ENCODE measurements around the gene TUBB2A.
"Not testable (repeated sequence)": the region's sequence is repeated elsewhere in the genome, so short reads cannot be mapped to it uniquely, and the experiment has no call there.

TUBB2A gene

DNA sequence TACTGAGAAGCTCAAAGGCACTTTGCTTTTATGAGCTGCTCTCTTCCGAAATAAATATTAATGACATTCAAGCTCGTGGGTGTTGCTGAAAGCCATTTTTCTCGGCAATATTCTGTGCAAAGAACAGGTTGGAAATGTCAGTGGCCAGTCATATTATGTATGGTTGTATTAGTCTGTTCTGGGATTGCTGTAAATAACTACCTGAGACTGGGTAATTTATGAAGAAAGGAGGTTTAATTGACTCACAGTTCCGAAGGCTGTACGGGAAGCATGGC is 38.0 kb upstream of the TUBB2A start:
- no peak for TF ChIP-seq CTCF (IDR thresholded peaks at IDR 0.05; ENCODE audit: low read depth, low read length)
- Histone ChIP-seq H3K9me3 (no peaks in the 10 kb centered on the region), H3K27me3 (no peaks in the 10 kb centered on the region), H3K4me1 (no peaks in the 10 kb centered on the region), H3K36me3 (peaks cover 6% of the 10 kb centered on the region), H3K4me3 (ENCODE audit: low read depth, low read length) (peak overlapping the region; percentile 62)
- DNase-seq = no peak

DNA sequence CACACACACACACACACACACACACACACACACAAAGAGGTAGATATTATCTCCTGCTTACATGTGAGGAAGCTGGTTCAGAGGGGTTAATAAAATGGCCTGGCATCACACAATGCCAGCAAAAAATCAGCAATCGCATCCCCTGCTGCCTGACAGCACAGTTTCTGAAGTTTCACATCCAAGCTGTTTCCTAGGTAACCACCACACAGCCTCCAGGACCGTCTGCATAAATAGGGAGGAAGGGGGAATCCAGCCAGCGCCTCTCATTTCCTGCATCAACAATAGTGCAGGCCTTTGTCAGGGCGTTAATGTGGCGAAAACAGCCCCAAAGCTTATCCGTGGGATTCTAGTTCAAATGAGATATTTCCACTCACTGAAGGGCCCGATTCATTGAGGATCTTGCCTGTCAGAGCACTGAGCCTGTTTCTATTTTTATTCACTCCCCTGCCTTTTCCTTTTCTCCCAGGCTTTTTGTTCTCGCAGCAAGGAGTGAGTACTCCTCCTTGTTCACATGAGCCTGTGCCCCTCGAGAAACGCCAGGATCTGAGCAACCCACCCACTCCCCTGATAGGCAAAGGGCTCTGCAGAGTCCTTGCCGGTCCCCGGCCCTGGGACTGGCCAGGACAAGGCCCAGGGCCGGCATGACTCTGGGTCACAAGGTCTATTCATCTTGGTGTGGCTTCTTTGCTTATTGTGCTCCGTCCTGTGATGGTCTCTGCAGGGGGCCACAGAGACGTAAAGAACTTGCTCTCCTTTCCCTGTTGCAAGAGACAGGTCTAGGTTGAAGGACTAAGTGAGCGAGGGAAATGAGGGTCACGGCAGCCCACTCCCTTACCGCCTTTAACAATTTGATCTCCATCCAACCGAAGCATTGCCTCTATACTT is 37.4 kb upstream of the TUBB2A start:
- Histone ChIP-seq H3K9me3 (no peaks in the 10 kb centered on the region), H3K4me3 (ENCODE audit: low read depth, low read length) (peak overlapping the region; percentile 62), H3K4me1 (no peaks in the 10 kb centered on the region), H3K27me3 (no peaks in the 10 kb centered on the region), H3K36me3 (peaks cover 12% of the 10 kb centered on the region)
- no peak for TF ChIP-seq CTCF (IDR thresholded peaks at IDR 0.05; ENCODE audit: low read depth, low read length)
- peak; percentile 45 for DNase-seq

- Histone ChIP-seq H3K36me3 (peaks cover 17% of the 10 kb centered on the region), H3K9me3 (no peaks in the 10 kb centered on the region), H3K4me1 (no peaks in the 10 kb centered on the region), H3K4me3 (ENCODE audit: low read depth, low read length) (no peak overlapping the region), H3K27me3 (no peaks in the 10 kb centered on the region)
- no peak for TF ChIP-seq CTCF (IDR thresholded peaks at IDR 0.05; ENCODE audit: low read depth, low read length)
- DNase-seq = no peak
These were observed 35.9 kb upstream of the TUBB2A start for GRCh38 chr6:3193102-3193849.

- Histone ChIP-seq H3K4me3 (ENCODE audit: low read depth, low read length) (no peak overlapping the region), H3K27me3 (no peaks in the 10 kb centered on the region), H3K36me3 (peaks cover 17% of the 10 kb centered on the region), H3K9me3 (no peaks in the 10 kb centered on the region), H3K4me1 (peaks cover 3% of the 10 kb centered on the region)
- TF ChIP-seq CTCF (IDR thresholded peaks at IDR 0.05; ENCODE audit: low read depth, low read length) = no peak
- DNase-seq = no peak
These were observed 33.4 kb upstream of the TUBB2A start for GRCh38 chr6:3190779-3191178.

GRCh38 chr6:3190056-3190455 is 32.7 kb upstream of the TUBB2A start:
- Histone ChIP-seq H3K27me3 (no peaks in the 10 kb centered on the region), H3K9me3 (no peaks in the 10 kb centered on the region), H3K4me1 (peaks cover 3% of the 10 kb centered on the region), H3K36me3 (peaks cover 17% of the 10 kb centered on the region), H3K4me3 (ENCODE audit: low read depth, low read length) (no peak overlapping the region)
- no peak for TF ChIP-seq CTCF (IDR thresholded peaks at IDR 0.05; ENCODE audit: low read depth, low read length)
- DNase-seq = no peak

DNA sequence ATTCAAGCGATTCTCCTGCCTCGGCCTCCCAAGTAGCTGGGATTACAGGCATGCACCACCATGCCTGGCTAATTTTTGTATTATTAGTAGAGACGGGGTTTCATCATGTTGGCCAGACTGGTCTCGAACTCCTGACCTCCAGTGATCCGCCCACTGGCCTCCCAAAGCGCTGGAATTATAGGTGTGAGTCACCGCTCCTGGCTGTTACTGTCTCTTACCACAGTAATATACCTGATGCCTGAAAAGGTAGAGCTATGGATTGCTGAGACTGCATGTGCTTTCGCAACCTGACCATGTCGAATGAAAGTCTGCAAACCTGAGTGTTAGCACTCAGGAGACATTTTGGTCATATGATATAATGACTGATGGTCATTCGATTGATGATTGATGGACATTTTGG is 31.8 kb upstream of the TUBB2A start:
- not testable (repeated sequence) for H3K27me3 ChIP-seq; H3K4me3 ChIP-seq (ENCODE audit: low read depth, low read length); DNase-seq; H3K9me3 ChIP-seq; H3K4me1 ChIP-seq
- H3K36me3 ChIP-seq = peaks cover 17% of the 10 kb centered on the region
